ENCODE measurements around the gene TMEM131. TPM values are rescaled to one million over a fixed set of nuclear protein-coding genes. Genes with fewer than 3 reads are reported as not detected.
"Not testable (repeated sequence)": the region's sequence is repeated elsewhere in the genome, so short reads cannot be mapped to it uniquely, and the experiment has no call there.

TMEM131 gene
- total RNA-seq, 1 donor from 2014 or later, result 59.4 TPM

GRCh38 chr2:97900806-97901205 is 94.9 kb downstream of the TMEM131 start:
- peaks cover 4% of the 10 kb centered on the region for H3K9me3 Mint-ChIP-seq
- no peak overlapping the region for H3K4me3 Mint-ChIP-seq
- H3K4me2 ChIP-seq, result no peak overlapping the region
- H3K79me2 ChIP-seq (ENCODE audit: low read depth), result no peaks in the 10 kb centered on the region
- H3K4me1 Mint-ChIP-seq, result no peaks in the 10 kb centered on the region
- no peak overlapping the region for H3K27ac Mint-ChIP-seq
- H3K36me3 ChIP-seq, result no peaks in the 10 kb centered on the region
- H3K36me3 Mint-ChIP-seq, result peaks cover 31% of the 10 kb centered on the region
- no peak for TF ChIP-seq EZH2phosphoT487 (IDR thresholded peaks at IDR 0.05)
- TF ChIP-seq EZH2 (IDR thresholded peaks at IDR 0.05), result no peak
- no peak for TF ChIP-seq CTCF (IDR thresholded peaks at IDR 0.05)
- no peaks in the 10 kb centered on the region for H3K27me3 ChIP-seq
- H4K20me1 ChIP-seq (ENCODE audit: low read depth), result no peaks in the 10 kb centered on the region
- H3K27ac ChIP-seq, result no peak overlapping the region
- H3K9me3 ChIP-seq (ENCODE audit: low read depth), result no peaks in the 10 kb centered on the region
- H2AFZ ChIP-seq (replicated peaks), result no peak overlapping the region
- peaks cover under 1% of the 10 kb centered on the region for H3K27me3 Mint-ChIP-seq (ENCODE audit: insufficient read depth, low read depth)
- no peak overlapping the region for H3K4me3 ChIP-seq
- no peak for DNase-seq (ENCODE audit: low spot score)
- no peaks in the 10 kb centered on the region for H3K4me1 ChIP-seq
- no peak overlapping the region for H3K9ac ChIP-seq
- H3F3A ChIP-seq (ENCODE audit: low read depth), result no peaks in the 10 kb centered on the region

DNA sequence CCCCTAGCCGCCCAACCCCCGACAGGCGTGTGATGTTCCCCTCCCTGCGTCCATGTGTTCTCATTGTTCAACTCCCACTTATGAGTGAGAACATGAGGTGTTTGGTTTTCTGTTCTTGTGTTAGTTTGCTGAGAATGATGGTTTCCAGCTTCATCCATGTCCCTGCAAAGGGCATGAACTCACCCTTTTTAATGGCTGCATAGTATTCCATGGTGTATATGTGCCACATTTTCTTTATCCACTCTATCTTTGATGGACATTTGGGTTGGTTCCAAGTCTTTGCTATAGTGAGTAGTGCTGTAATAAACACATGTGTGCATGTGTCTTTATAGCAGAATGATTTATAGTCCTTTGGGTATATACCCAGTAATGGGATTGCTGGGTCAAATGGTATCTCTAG is 102.7 kb downstream of the TMEM131 start:
- H3K27ac ChIP-seq; H4K20me1 ChIP-seq (ENCODE audit: low read depth); DNase-seq (ENCODE audit: low spot score); H3F3A ChIP-seq (ENCODE audit: low read depth); H3K4me1 ChIP-seq; H3K79me2 ChIP-seq (ENCODE audit: low read depth); H2AFZ ChIP-seq (replicated peaks); H3K36me3 ChIP-seq; H3K9me3 Mint-ChIP-seq; H3K27me3 Mint-ChIP-seq (ENCODE audit: insufficient read depth, low read depth); H3K9me3 ChIP-seq (ENCODE audit: low read depth); H3K9ac ChIP-seq; H3K27me3 ChIP-seq; H3K27ac Mint-ChIP-seq; H3K4me3 ChIP-seq; H3K4me3 Mint-ChIP-seq; H3K4me2 ChIP-seq; H3K4me1 Mint-ChIP-seq: not testable (repeated sequence)
- peaks cover 15% of the 10 kb centered on the region for H3K36me3 Mint-ChIP-seq

GRCh38 chr2:97891611-97892010 is 104.1 kb downstream of the TMEM131 start:
- Histone ChIP-seq H3K4me3 (no peak overlapping the region), H3K27me3 (no peaks in the 10 kb centered on the region), H3K4me1 (no peaks in the 10 kb centered on the region), H3K4me2 (no peak overlapping the region), H3K36me3 (no peaks in the 10 kb centered on the region), H3K79me2 (ENCODE audit: low read depth) (no peaks in the 10 kb centered on the region), H3K9me3 (ENCODE audit: low read depth) (no peaks in the 10 kb centered on the region), H4K20me1 (ENCODE audit: low read depth) (no peaks in the 10 kb centered on the region), H2AFZ (replicated peaks) (no peak overlapping the region), H3K27ac (peak overlapping the region; percentile 58), H3F3A (ENCODE audit: low read depth) (no peaks in the 10 kb centered on the region), H3K9ac (no peak overlapping the region)
- peaks cover 2% of the 10 kb centered on the region for H3K27me3 Mint-ChIP-seq (ENCODE audit: insufficient read depth, low read depth)
- H3K4me3 Mint-ChIP-seq, result no peak overlapping the region
- TF ChIP-seq CTCF (IDR thresholded peaks at IDR 0.05) (no peak), EZH2 (IDR thresholded peaks at IDR 0.05) (no peak), EZH2phosphoT487 (IDR thresholded peaks at IDR 0.05) (no peak)
- H3K27ac Mint-ChIP-seq, result no peak overlapping the region
- H3K4me1 Mint-ChIP-seq, result no peaks in the 10 kb centered on the region
- peaks cover 6% of the 10 kb centered on the region for H3K9me3 Mint-ChIP-seq
- DNase-seq (ENCODE audit: low spot score), result no peak
- H3K36me3 Mint-ChIP-seq, result peaks cover 22% of the 10 kb centered on the region

DNA sequence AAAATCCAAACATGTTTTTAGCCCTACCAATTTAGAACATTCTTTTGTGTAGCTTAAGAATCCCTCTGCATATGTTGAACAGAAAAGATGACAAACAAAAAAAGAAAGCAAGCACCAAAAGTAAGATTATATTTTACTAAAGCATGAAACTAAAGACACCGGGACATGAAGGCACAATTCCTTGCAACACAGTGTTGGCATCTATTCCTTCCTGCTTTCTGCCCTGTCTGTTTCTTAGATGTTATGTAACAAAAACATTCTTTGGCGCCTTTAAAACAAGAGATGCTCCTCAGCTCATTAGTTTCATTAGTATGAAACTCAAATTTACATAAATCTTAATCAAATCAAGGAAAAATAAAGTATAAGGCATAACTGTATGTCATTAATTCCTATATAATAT is 106.6 kb downstream of the TMEM131 start:
- peaks cover 33% of the 10 kb centered on the region for H3K36me3 Mint-ChIP-seq
- Histone ChIP-seq H3K9ac (no peak overlapping the region), H3K4me3 (no peak overlapping the region), H3K4me1 (no peaks in the 10 kb centered on the region), H3K27me3 (no peaks in the 10 kb centered on the region), H4K20me1 (ENCODE audit: low read depth) (no peaks in the 10 kb centered on the region), H3F3A (ENCODE audit: low read depth) (no peaks in the 10 kb centered on the region), H3K27ac (no peak overlapping the region), H3K4me2 (no peak overlapping the region), H3K36me3 (peaks cover 11% of the 10 kb centered on the region), H2AFZ (replicated peaks) (no peak overlapping the region), H3K79me2 (ENCODE audit: low read depth) (no peaks in the 10 kb centered on the region), H3K9me3 (ENCODE audit: low read depth) (no peaks in the 10 kb centered on the region)
- H3K9me3 Mint-ChIP-seq, result peaks cover 27% of the 10 kb centered on the region
- no peak for DNase-seq (ENCODE audit: low spot score)
- no peaks in the 10 kb centered on the region for H3K4me1 Mint-ChIP-seq
- no peaks in the 10 kb centered on the region for H3K27me3 Mint-ChIP-seq (ENCODE audit: insufficient read depth, low read depth)
- no peak for TF ChIP-seq EZH2 (IDR thresholded peaks at IDR 0.05)
- no peak for TF ChIP-seq EZH2phosphoT487 (IDR thresholded peaks at IDR 0.05)
- TF ChIP-seq CTCF (IDR thresholded peaks at IDR 0.05), result no peak
- H3K4me3 Mint-ChIP-seq, result no peak overlapping the region
- H3K27ac Mint-ChIP-seq, result no peak overlapping the region
